Panc1 (cell line): ENCODE data around the gene NKX2-4. TPM values are rescaled to one million over a fixed set of nuclear protein-coding genes. Genes with fewer than 3 reads are reported as not detected.
"Not testable (repeated sequence)": the region's sequence is repeated elsewhere in the genome, so short reads cannot be mapped to it uniquely, and the experiment has no call there.

Source experiments
- ATAC-seq: fragments of 200-7000 bp; cut with Tn5 transposase; 2 replicates; pipeline ENCODE4 v1.9.1; 2020; ENCODE audit warnings: mild to moderate bottlenecking, moderate library complexity
- BruUV-seq: library from RNA; stranded (reverse); fragments of 400-500 nt; replicated peaks from 2 replicates; lab custom pipeline; 2021; lab: Mats Ljungman, UMichigan
- CTCF ChIA-PET: fragments of 300-600 bp; sonication (Branson Sonifier 250); formaldehyde crosslinking; loops from one replicate; lab custom pipeline; 2022; ENCODE audit warnings: antibody characterized with exemption; lab: Charles Lee
- POLR2A ChIA-PET: fragments of 300-600 bp; sonication (Branson Sonifier 250); formaldehyde crosslinking; loops from one replicate; lab custom pipeline; 2022; ENCODE audit warnings: antibody characterized with exemption; lab: Charles Lee
- DNase-seq: peaks from one replicate; pipeline ENCODE4 v3.0.0-alpha.2; 2010; ENCODE audit warnings: low read depth, low spot score
- H3K27ac ChIP-seq: 2 replicates; pipeline ENCODE4 v1.5.1; 2011; ENCODE audit warnings: mild to moderate bottlenecking, low read length, inconsistent platforms
- H3K27me3 ChIP-seq: fragments of 200-500 bp; sonication (Bioruptor generic); 2 replicates; pipeline ENCODE4 v1.6.0; 2014; ENCODE audit warnings: low read length, inconsistent platforms; ENCODE audit not compliant: control insufficient read depth, insufficient read depth
- H3K36me3 ChIP-seq: fragments of 200-500 bp; sonication (Bioruptor generic); 2 replicates; pipeline ENCODE4 v1.5.1; 2014; ENCODE audit warnings: inconsistent platforms, mild to moderate bottlenecking, low read length, moderate library complexity; ENCODE audit not compliant: control insufficient read depth, insufficient read depth
- H3K4me1 ChIP-seq: 2 replicates; pipeline ENCODE4 v1.5.1; 2011; ENCODE audit warnings: inconsistent platforms, mild to moderate bottlenecking, low read length, moderate library complexity; ENCODE audit not compliant: control insufficient read depth, insufficient read depth
- H3K4me3 ChIP-seq, 2 experiments: 2 replicates each; pipeline ENCODE4 v1.5.1; 2011 to 2012; ENCODE audit warnings: low read depth in 2 of 2, low read length in 2 of 2, mild to moderate bottlenecking in 2 of 2, inconsistent platforms in 1 of 2, moderate library complexity in 1 of 2
- H3K9me3 ChIP-seq: fragments of 200-500 bp; sonication (Bioruptor generic); 2 replicates; pipeline ENCODE4 v1.5.1; 2014; ENCODE audit warnings: low read depth, mild to moderate bottlenecking, inconsistent platforms, low read length, moderate library complexity; ENCODE audit not compliant: control insufficient read depth, insufficient read depth
- CTCF ChIP-seq: fragments of 450-650 bp; IDR thresholded peaks from 2 replicates; pipeline ENCODE4 v1.5.1; 2017; ENCODE audit warnings: mild to moderate bottlenecking
- POLR2AphosphoS5 ChIP-seq: IDR thresholded peaks from 2 replicates; pipeline ENCODE4 v1.6.1; 2012; ENCODE audit warnings: mild to moderate bottlenecking, low read depth, low read length, moderate library complexity
- REST ChIP-seq, 2 experiments: IDR thresholded peaks; 2 replicates each; pipeline ENCODE4 v1.6.1; 2011 to 2012; ENCODE audit warnings: low read depth in 2 of 2, control low read depth in 1 of 2, low read length in 1 of 2, mild to moderate bottlenecking in 1 of 2, moderate library complexity in 1 of 2; ENCODE audit not compliant: insufficient read depth in 1 of 2
- SIN3A ChIP-seq: IDR thresholded peaks from 2 replicates; pipeline ENCODE4 v1.6.1; 2012; ENCODE audit warnings: low read depth, mild to moderate bottlenecking, low read length, moderate library complexity, borderline replicate concordance; ENCODE audit not compliant: insufficient read depth
- TCF7L2 ChIP-seq: IDR thresholded peaks from 2 replicates; pipeline ENCODE4 v1.6.1; 2011; ENCODE audit warnings: mild to moderate bottlenecking, low read depth, low read length, inconsistent platforms
- in situ Hi-C: cut with HindIII; loops from 2 replicates; pipeline ENCODE4 v1.10.0; 2016; ENCODE audit warnings: low sequenced_read_pairs, low pct_unique_long_range_greater_than_20kb
- intact Hi-C: fragments of 100-400 bp; cut with micrococcal nuclease; formaldehyde crosslinking; loops from one replicate; pipeline ENCODE4 v1.10.0; 2022; ENCODE audit not compliant: unreplicated experiment
- total RNA-seq: library from RNA; stranded (reverse); gene quantifications from one replicate; pipeline ENCODE4 v1.2.1, GENCODE V29; 2021; ENCODE audit not compliant: unreplicated experiment

NKX2-4 gene
- total RNA-seq, 1 experiment from 2014 or later = not detected

GRCh38 chr20:21424846-21425245 is 27.5 kb upstream of the NKX2-4 start:
- ChIA-PET CTCF (no interaction called here), POLR2A (no interaction called here)
- Histone ChIP-seq H3K36me3 (no peaks in the 10 kb centered on the region), H3K4me1 (no peaks in the 10 kb centered on the region), H3K27ac (no peak overlapping the region), H3K27me3 (no peaks in the 10 kb centered on the region), H3K9me3 (no peaks in the 10 kb centered on the region), H3K4me3 (no peak overlapping the region)
- BruUV-seq = no TSS peak
- TF ChIP-seq TCF7L2 (no peak), CTCF (no peak), SIN3A (no peak)
- ATAC-seq (no peak), DNase-seq (no peak)
- in situ Hi-C loops (no loop called here), intact Hi-C loops (no loop called here)

GRCh38 chr20:21423712-21424111 is 26.4 kb upstream of the NKX2-4 start:
- CTCF ChIA-PET, BruUV-seq, DNase-seq, H3K27me3 ChIP-seq, H3K4me3 ChIP-seq, intact Hi-C loops, POLR2A ChIA-PET, H3K36me3 ChIP-seq, H3K27ac ChIP-seq, H3K4me1 ChIP-seq, in situ Hi-C loops, ATAC-seq, H3K9me3 ChIP-seq: not testable (repeated sequence)

GRCh38 chr20:21421601-21422236 is 24.4 kb upstream of the NKX2-4 start:
- H3K27ac ChIP-seq = no peak overlapping the region
- DNase-seq (no peak), ATAC-seq (no peak)
- no TSS peak for BruUV-seq
- no peaks in the 10 kb centered on the region for H3K9me3 ChIP-seq
- H3K36me3 ChIP-seq = no peaks in the 10 kb centered on the region
- in situ Hi-C loops (no loop called here), intact Hi-C loops (no loop called here)
- ChIA-PET POLR2A (no interaction called here), CTCF (no interaction called here)
- no peaks in the 10 kb centered on the region for H3K4me1 ChIP-seq
- H3K27me3 ChIP-seq = no peaks in the 10 kb centered on the region
- no peak overlapping the region for H3K4me3 ChIP-seq
- TF ChIP-seq REST (IDR thresholded peaks at IDR 0.05; ENCODE audit: insufficient read depth in 1 of 2, low read depth in 2 of 2, low read length in 1 of 2) (no peak), CTCF (no peak), SIN3A (no peak), TCF7L2 (no peak), POLR2AphosphoS5 (no peak)

- BruUV-seq, H3K36me3 ChIP-seq, ATAC-seq, H3K27ac ChIP-seq, H3K4me1 ChIP-seq, intact Hi-C loops, POLR2A ChIA-PET, DNase-seq, in situ Hi-C loops, H3K4me3 ChIP-seq, H3K9me3 ChIP-seq, H3K27me3 ChIP-seq, CTCF ChIA-PET: not testable (repeated sequence)
These were observed 21.8 kb upstream of the NKX2-4 start for GRCh38 chr20:21419147-21419546.
